ENCODE results near the gene INPP4A. TPM values are rescaled to one million over a fixed set of nuclear protein-coding genes. Genes with fewer than 3 reads are reported as not detected.

INPP4A gene
- 9.2 and 13.1 TPM in 2 replicates for total RNA-seq
- polyA plus RNA-seq = 6.2 and 7.9 TPM in 2 replicates

- Histone ChIP-seq H3K4me1 (ENCODE audit: insufficient read depth) (peaks cover 25% of the 10 kb centered on the region), H2AFZ (peak within 1 kb of the TSS; percentile 88), H3K4me2 (peak within 1 kb of the TSS; percentile 82), H3K27ac (peak within 1 kb of the TSS; percentile 70), H3K4me3 (peak within 1 kb of the TSS; percentile 88), H3K9me3 (ENCODE audit: low read depth) (no peaks in the 10 kb centered on the region), H3K36me3 (replicated peaks; ENCODE audit: insufficient read depth, low read depth) (no peaks in the 10 kb centered on the region), H3K9me2 (replicated peaks; ENCODE audit: insufficient read depth) (no peaks in the 10 kb centered on the region), H4K20me1 (ENCODE audit: insufficient read depth, poor library complexity, severe bottlenecking) (peaks cover 10% of the 10 kb centered on the region), H3K27me3 (no peaks in the 10 kb centered on the region), H3K79me2 (peaks cover 45% of the 10 kb centered on the region)
- peak; percentile 89 for DNase-seq (ENCODE audit: low spot score)
- WGBS (ENCODE audit: low lambda C conversion rate, missing lambda C conversion rate) = 1% methylated on average over 28 of the region's 75 CpGs
- peak; percentile 6 for TF ChIP-seq CTCF (IDR thresholded peaks at IDR 0.05; ENCODE audit: poor library complexity)
- TF ChIP-seq EZH2 (IDR thresholded peaks at IDR 0.05; ENCODE audit: borderline replicate concordance) = no peak
Observed at GRCh38 chr2:98444436-98445176, at the start of gene INPP4A. Gene INPP4A (plus strand): TSS chr2:98444858. CDS start chr2:98520049, 75,191 bp downstream.

- Histone ChIP-seq H3K4me1 (ENCODE audit: insufficient read depth) (no peaks in the 10 kb centered on the region), H3K36me3 (replicated peaks; ENCODE audit: insufficient read depth, low read depth) (no peaks in the 10 kb centered on the region), H4K20me1 (ENCODE audit: insufficient read depth, poor library complexity, severe bottlenecking) (no peaks in the 10 kb centered on the region), H2AFZ (no peak overlapping the region), H3K27me3 (no peaks in the 10 kb centered on the region), H3K4me2 (no peak overlapping the region), H3K79me2 (no peaks in the 10 kb centered on the region), H3K9me3 (ENCODE audit: low read depth) (no peaks in the 10 kb centered on the region), H3K9me2 (replicated peaks; ENCODE audit: insufficient read depth) (no peaks in the 10 kb centered on the region), H3K27ac (no peak overlapping the region), H3K4me3 (no peak overlapping the region)
- WGBS (ENCODE audit: low lambda C conversion rate, missing lambda C conversion rate) = 94% methylated on average over 6 of the region's 6 CpGs
- DNase-seq (ENCODE audit: low spot score) = no peak
- no peak for TF ChIP-seq CTCF (IDR thresholded peaks at IDR 0.05; ENCODE audit: poor library complexity)
- no peak for TF ChIP-seq EZH2phosphoT487 (IDR thresholded peaks at IDR 0.05; ENCODE audit: low read depth, severe bottlenecking, unreplicated experiment)
- TF ChIP-seq EZH2 (IDR thresholded peaks at IDR 0.05; ENCODE audit: borderline replicate concordance) = no peak
Observed at GRCh38 chr2:98395977-98396376, 48.7 kb upstream of the INPP4A start.

GRCh38 chr2:98396745-98397355, 47.8 kb upstream of the INPP4A start:
- H3K4me3 ChIP-seq = no peak overlapping the region
- H3K36me3 ChIP-seq (replicated peaks; ENCODE audit: insufficient read depth, low read depth) = no peaks in the 10 kb centered on the region
- H2AFZ ChIP-seq = no peak overlapping the region
- no peaks in the 10 kb centered on the region for H3K9me3 ChIP-seq (ENCODE audit: low read depth)
- H3K79me2 ChIP-seq = no peaks in the 10 kb centered on the region
- WGBS (ENCODE audit: low lambda C conversion rate, missing lambda C conversion rate) = 94% methylated on average over 23 of the region's 23 CpGs
- H3K9me2 ChIP-seq (replicated peaks; ENCODE audit: insufficient read depth) = no peaks in the 10 kb centered on the region
- no peak overlapping the region for H3K4me2 ChIP-seq
- H3K27ac ChIP-seq = no peak overlapping the region
- no peaks in the 10 kb centered on the region for H4K20me1 ChIP-seq (ENCODE audit: insufficient read depth, poor library complexity, severe bottlenecking)
- DNase-seq (ENCODE audit: low spot score) = no peak
- H3K27me3 ChIP-seq = no peaks in the 10 kb centered on the region
- TF ChIP-seq EZH2 (IDR thresholded peaks at IDR 0.05; ENCODE audit: borderline replicate concordance) (no peak), CTCF (IDR thresholded peaks at IDR 0.05; ENCODE audit: poor library complexity) (no peak), EZH2phosphoT487 (IDR thresholded peaks at IDR 0.05; ENCODE audit: low read depth, severe bottlenecking, unreplicated experiment) (no peak)
- H3K4me1 ChIP-seq (ENCODE audit: insufficient read depth) = no peaks in the 10 kb centered on the region

Data from hepatocyte (in vitro differentiated cells).